IPS-18a (cell line): Measurements from ENCODE around the gene RHOB.
"Not testable (repeated sequence)": the region's sequence is repeated elsewhere in the genome, so short reads cannot be mapped to it uniquely, and the experiment has no call there.

Experiments used
- H3K27ac ChIP-seq: one replicate; pipeline ENCODE4 v1.5.1; 2013; ENCODE audit warnings: low read length
- H3K27me3 ChIP-seq: one replicate; pipeline ENCODE4 v1.6.1; 2013; ENCODE audit warnings: mild to moderate bottlenecking, low read length; ENCODE audit not compliant: control insufficient read depth, insufficient read depth
- H3K36me3 ChIP-seq: one replicate; pipeline ENCODE4 v1.6.1; 2013; ENCODE audit warnings: low read depth, low read length; ENCODE audit not compliant: control insufficient read depth
- H3K4me1 ChIP-seq: one replicate; pipeline ENCODE4 v1.6.1; 2013; ENCODE audit warnings: low read depth, low read length; ENCODE audit not compliant: control insufficient read depth
- H3K4me3 ChIP-seq: one replicate; pipeline ENCODE4 v1.5.1; 2013; ENCODE audit warnings: low read length
- H3K9ac ChIP-seq: one replicate; pipeline ENCODE4 v1.6.1; 2013; ENCODE audit warnings: mild to moderate bottlenecking, low read length, moderate library complexity
- H3K9me3 ChIP-seq: one replicate; pipeline ENCODE4 v1.6.1; 2013; ENCODE audit warnings: low read depth, low read length; ENCODE audit not compliant: control insufficient read depth

Gene RHOB

GRCh38 chr2:20451341-20451740, 4.5 kb downstream of the RHOB start:
- H3K9me3 ChIP-seq: no peaks in the 10 kb centered on the region
- no peaks in the 10 kb centered on the region for H3K36me3 ChIP-seq
- H3K27ac ChIP-seq: no peak overlapping the region
- no peak overlapping the region for H3K9ac ChIP-seq
- H3K4me3 ChIP-seq: no peak overlapping the region
- peaks cover 52% of the 10 kb centered on the region for H3K27me3 ChIP-seq
- H3K4me1 ChIP-seq: peaks cover 6% of the 10 kb centered on the region

GRCh38 chr2:20451761-20452499, 5.1 kb downstream of the RHOB start:
- H3K27ac ChIP-seq: no peak overlapping the region
- no peaks in the 10 kb centered on the region for H3K9me3 ChIP-seq
- H3K4me1 ChIP-seq: peaks cover 6% of the 10 kb centered on the region
- H3K27me3 ChIP-seq: peaks cover 51% of the 10 kb centered on the region
- H3K36me3 ChIP-seq: no peaks in the 10 kb centered on the region
- no peak overlapping the region for H3K9ac ChIP-seq
- H3K4me3 ChIP-seq: no peak overlapping the region

GRCh38 chr2:20452551-20452950, 5.7 kb downstream of the RHOB start:
- H3K4me3 ChIP-seq: no peak overlapping the region
- H3K4me1 ChIP-seq: peaks cover 6% of the 10 kb centered on the region
- H3K27ac ChIP-seq: no peak overlapping the region
- H3K9me3 ChIP-seq: no peaks in the 10 kb centered on the region
- no peaks in the 10 kb centered on the region for H3K36me3 ChIP-seq
- H3K9ac ChIP-seq: no peak overlapping the region
- peaks cover 47% of the 10 kb centered on the region for H3K27me3 ChIP-seq

GRCh38 chr2:20453087-20453486, 6.2 kb downstream of the RHOB start:
- Histone ChIP-seq H3K27ac (no peak overlapping the region), H3K9ac (no peak overlapping the region), H3K9me3 (no peaks in the 10 kb centered on the region), H3K4me3 (no peak overlapping the region), H3K36me3 (no peaks in the 10 kb centered on the region), H3K27me3 (peaks cover 41% of the 10 kb centered on the region), H3K4me1 (peaks cover 6% of the 10 kb centered on the region)

- no peaks in the 10 kb centered on the region for H3K36me3 ChIP-seq
- no peak overlapping the region for H3K27ac ChIP-seq
- no peak overlapping the region for H3K9ac ChIP-seq
These were observed 7.4 kb downstream of the RHOB start for GRCh38 chr2:20454036-20454981.

GRCh38 chr2:20455076-20455587, 8.3 kb downstream of the RHOB start:
- Histone ChIP-seq H3K9ac (no peak overlapping the region), H3K27ac (no peak overlapping the region), H3K4me3 (no peak overlapping the region), H3K4me1 (peaks cover 3% of the 10 kb centered on the region), H3K27me3 (peaks cover 21% of the 10 kb centered on the region), H3K9me3 (no peaks in the 10 kb centered on the region), H3K36me3 (no peaks in the 10 kb centered on the region)

More at GRCh38 chr2:20454036-20454981, 7.4 kb downstream of the RHOB start:
- H3K4me1 ChIP-seq: peaks cover 6% of the 10 kb centered on the region
- no peaks in the 10 kb centered on the region for H3K9me3 ChIP-seq
- peaks cover 29% of the 10 kb centered on the region for H3K27me3 ChIP-seq
- H3K4me3 ChIP-seq: no peak overlapping the region

- Histone ChIP-seq H3K27ac (no peak overlapping the region), H3K4me1 (no peaks in the 10 kb centered on the region), H3K9ac (no peak overlapping the region), H3K27me3 (peaks cover 14% of the 10 kb centered on the region), H3K9me3 (no peaks in the 10 kb centered on the region), H3K4me3 (no peak overlapping the region), H3K36me3 (no peaks in the 10 kb centered on the region)
These were observed 9.3 kb downstream of the RHOB start for GRCh38 chr2:20456116-20456571.

- no peaks in the 10 kb centered on the region for H3K4me1 ChIP-seq
- peaks cover 9% of the 10 kb centered on the region for H3K27me3 ChIP-seq
- no peak overlapping the region for H3K4me3 ChIP-seq
- no peaks in the 10 kb centered on the region for H3K36me3 ChIP-seq
- no peaks in the 10 kb centered on the region for H3K9me3 ChIP-seq
- no peak overlapping the region for H3K27ac ChIP-seq
- no peak overlapping the region for H3K9ac ChIP-seq
These were observed 10.0 kb downstream of the RHOB start for GRCh38 chr2:20456636-20457426.

- no peaks in the 10 kb centered on the region for H3K36me3 ChIP-seq
- H3K9me3 ChIP-seq: no peaks in the 10 kb centered on the region
- no peak overlapping the region for H3K27ac ChIP-seq
- no peaks in the 10 kb centered on the region for H3K4me1 ChIP-seq
- H3K9ac ChIP-seq: no peak overlapping the region
- no peaks in the 10 kb centered on the region for H3K27me3 ChIP-seq
- H3K4me3 ChIP-seq: no peak overlapping the region
These were observed 11.1 kb downstream of the RHOB start for GRCh38 chr2:20457661-20458630.

- H3K4me3 ChIP-seq, H3K9me3 ChIP-seq, H3K36me3 ChIP-seq, H3K4me1 ChIP-seq, H3K27ac ChIP-seq, H3K27me3 ChIP-seq, H3K9ac ChIP-seq: not testable (repeated sequence)
These were observed 12.0 kb downstream of the RHOB start for GRCh38 chr2:20458737-20459484.
